GM23338 (cell line): ENCODE data around the gene YAP1. TPM values are rescaled to one million over a fixed set of nuclear protein-coding genes. Genes with fewer than 3 reads are reported as not detected.

Experiments
- ATAC-seq: fragments of 200-7000 bp; cut with Tn5 transposase; 3 replicates; pipeline ENCODE4 v1.9.1; 2020
- DNase-seq: peaks from one replicate; pipeline ENCODE4 v3.0.0-alpha.2; 2015; ENCODE audit warnings: low spot score
- H2AFZ ChIP-seq: fragments of 200-600 bp; sonication (generic); 2 replicates; pipeline ENCODE4 v1.8.0; 2016; ENCODE audit warnings: antibody characterized with exemption, mild to moderate bottlenecking, moderate library complexity
- H3F3A ChIP-seq: fragments of 200-600 bp; sonication (generic); replicated peaks from 2 replicates; pipeline ENCODE4 v1.8.0; 2017; ENCODE audit warnings: antibody characterized with exemption, mixed run types, low read depth
- H3K27ac ChIP-seq: fragments of 200-600 bp; sonication (generic); 2 replicates; pipeline ENCODE4 v1.6.1; 2016; ENCODE audit warnings: low read depth
- H3K27me3 ChIP-seq: fragments of 200-600 bp; sonication (generic); 2 replicates; pipeline ENCODE4 v1.8.0; 2016; ENCODE audit warnings: mild to moderate bottlenecking, mixed run types, moderate library complexity; ENCODE audit not compliant: insufficient read depth
- H3K36me3 ChIP-seq: fragments of 200-600 bp; sonication (generic); 2 replicates; pipeline ENCODE4 v1.8.0; 2016; ENCODE audit warnings: mild to moderate bottlenecking; ENCODE audit not compliant: insufficient read depth
- H3K4me1 ChIP-seq: fragments of 200-600 bp; sonication (generic); 2 replicates; pipeline ENCODE4 v1.8.0; 2016; ENCODE audit warnings: mild to moderate bottlenecking, moderate library complexity; ENCODE audit not compliant: insufficient read depth
- H3K4me2 ChIP-seq: fragments of 200-600 bp; sonication (generic); 2 replicates; pipeline ENCODE4 v1.7.1; 2017; ENCODE audit warnings: mixed run types
- H3K4me3 ChIP-seq: fragments of 200-600 bp; sonication (generic); 2 replicates; pipeline ENCODE4 v1.6.1; 2016; ENCODE audit warnings: mixed run types
- H3K79me2 ChIP-seq: fragments of 200-600 bp; sonication (generic); replicated peaks from 2 replicates; pipeline ENCODE4 v1.8.0; 2017; ENCODE audit warnings: mild to moderate bottlenecking; ENCODE audit not compliant: insufficient read depth
- H3K9me2 ChIP-seq: fragments of 200-600 bp; sonication (generic); 2 replicates; pipeline ENCODE4 v1.8.0; 2017; ENCODE audit not compliant: insufficient read depth
- H4K20me1 ChIP-seq: fragments of 200-600 bp; sonication (generic); replicated peaks from 2 replicates; pipeline ENCODE4 v1.8.0; 2017; ENCODE audit warnings: mild to moderate bottlenecking; ENCODE audit not compliant: insufficient read depth
- H3K27ac Mint-ChIP-seq: 2 replicates; pipeline ENCODE4 v1.8.0; 2020; ENCODE audit warnings: inconsistent platforms, mild to moderate bottlenecking, moderate library complexity, mixed read lengths
- H3K27me3 Mint-ChIP-seq: 3 replicates; pipeline ENCODE4 v1.8.0; 2022; ENCODE audit warnings: low read depth, mild to moderate bottlenecking, moderate library complexity, mixed read lengths, inconsistent platforms; ENCODE audit not compliant: insufficient read depth, poor library complexity
- H3K36me3 Mint-ChIP-seq: 3 replicates; pipeline ENCODE4 v1.8.0; 2021; ENCODE audit warnings: low read depth, mild to moderate bottlenecking, inconsistent platforms, moderate library complexity, mixed read lengths
- H3K4me1 Mint-ChIP-seq: 3 replicates; pipeline ENCODE4 v1.8.0; 2020; ENCODE audit warnings: mild to moderate bottlenecking, inconsistent platforms, mixed read lengths
- H3K4me3 Mint-ChIP-seq: 3 replicates; pipeline ENCODE4 v1.8.0; 2021; ENCODE audit warnings: moderate library complexity, mild to moderate bottlenecking, inconsistent platforms, mixed read lengths
- H3K9me3 Mint-ChIP-seq: 3 replicates; pipeline ENCODE4 v1.8.0; 2020; ENCODE audit warnings: moderate library complexity, mild to moderate bottlenecking, inconsistent platforms, mixed read lengths
- CREB1 ChIP-seq: fragments of 250-450 bp; sonication (Bioruptor Pico); IDR thresholded peaks from 2 replicates; pipeline ENCODE4 v1.5.0; 2020; ENCODE audit warnings: low read depth, mild to moderate bottlenecking, moderate library complexity
- EZH2 ChIP-seq: fragments of 200-600 bp; sonication (generic); IDR thresholded peaks from one replicate; pipeline ENCODE4 v1.8.0; 2017; ENCODE audit warnings: antibody characterized with exemption, mild to moderate bottlenecking, low read depth; ENCODE audit not compliant: unreplicated experiment
- EZH2phosphoT487 ChIP-seq: fragments of 200-600 bp; sonication (generic); IDR thresholded peaks from one replicate; pipeline ENCODE4 v1.8.1; 2018; ENCODE audit warnings: antibody characterized with exemption; ENCODE audit not compliant: unreplicated experiment
- JUNB ChIP-seq: IDR thresholded peaks from one replicate; pipeline ENCODE4 v1.6.1; 2016; ENCODE audit warnings: antibody characterized with exemption; ENCODE audit not compliant: unreplicated experiment
- NANOG ChIP-seq: IDR thresholded peaks from 2 replicates; pipeline ENCODE4 v1.6.1; 2016; ENCODE audit warnings: antibody characterized with exemption, borderline replicate concordance
- POLR2AphosphoS5 ChIP-seq: IDR thresholded peaks from 2 replicates; pipeline ENCODE4 v1.6.1; 2016; ENCODE audit warnings: antibody characterized with exemption, low read depth
- STAT1 ChIP-seq: IDR thresholded peaks from one replicate; pipeline ENCODE4 v1.6.1; 2016; ENCODE audit warnings: antibody characterized with exemption; ENCODE audit not compliant: unreplicated experiment
- ZNF114 ChIP-seq: fragments of 250-450 bp; sonication (Bioruptor Pico); IDR thresholded peaks from 2 replicates; pipeline ENCODE4 v1.5.0; 2020; ENCODE audit warnings: mild to moderate bottlenecking, moderate library complexity
- ZNF331 ChIP-seq: fragments of 250-450 bp; sonication (Bioruptor Pico); IDR thresholded peaks from 2 replicates; pipeline ENCODE4 v1.5.0; 2020; ENCODE audit warnings: low read depth, mild to moderate bottlenecking, moderate library complexity
- ZNF462 ChIP-seq: fragments of 250-450 bp; sonication (Bioruptor Pico); IDR thresholded peaks from 2 replicates; pipeline ENCODE4 v1.5.0; 2020; ENCODE audit warnings: mild to moderate bottlenecking, moderate library complexity
- polyA plus RNA-seq: library from polyadenylated mRNA; unstranded; fragments of >200 nt; fragmentation: Nextera tagmentation; extraction: Ambion mirVana; gene quantifications from 2 replicates; pipeline ENCODE4 v1.2.1, GENCODE V29; 2016
- total RNA-seq: library from RNA; depleted of rRNA; stranded (reverse); fragments of >200 nt; shearing (Covaris generic); gene quantifications from 2 replicates; pipeline ENCODE4 v1.2.3, GENCODE V29; 2014
- TF ChIP-seq, protein P1 (sequence below), 2 experiments: fragments of 200-600 bp in 1 of 2; sonication (generic) in 1 of 2; conservative IDR thresholded peaks; 2 replicates each; pipeline versions ENCODE4 v1.5.1 to v1.6.1; 2016 to 2017; ENCODE audit warnings: antibody characterized with exemption in 2 of 2, low read depth in 2 of 2, mild to moderate bottlenecking in 2 of 2, moderate library complexity in 1 of 2
- TF ChIP-seq, protein P2 (sequence below): IDR thresholded peaks from one replicate; pipeline ENCODE4 v1.6.1; 2018; ENCODE audit warnings: antibody characterized with exemption; ENCODE audit not compliant: unreplicated experiment
- TF ChIP-seq, protein P3 (sequence below): IDR thresholded peaks from 2 replicates; pipeline ENCODE4 v1.6.1; 2016; ENCODE audit warnings: antibody characterized with exemption

The YAP1 gene
- total and polyA plus RNA-seq, 2 experiments from 2014 or later: 17.2 to 155 TPM

- Histone ChIP-seq H3K4me3 (no peak overlapping the region), H3K4me2 (no peak overlapping the region), H3K27me3 (no peaks in the 10 kb centered on the region), H3K79me2 (peaks cover 93% of the 10 kb centered on the region), H3K36me3 (no peaks in the 10 kb centered on the region), H4K20me1 (peaks cover 1% of the 10 kb centered on the region; the same call in 1 of the 2 replicates), H3K9me2 (no peaks in the 10 kb centered on the region), H3F3A (no peaks in the 10 kb centered on the region), H2AFZ (no peak overlapping the region), H3K27ac (no peak overlapping the region), H3K4me1 (peaks cover 14% of the 10 kb centered on the region; the same call in 1 of the 2 replicates)
- no peaks in the 10 kb centered on the region for H3K27me3 Mint-ChIP-seq
- H3K4me1 Mint-ChIP-seq: peaks cover 32% of the 10 kb centered on the region; the same call in 2 of the 3 replicates
- H3K4me3 Mint-ChIP-seq: no peak overlapping the region
- ATAC-seq (no peak), DNase-seq (no peak)
- TF ChIP-seq ZNF114 (CRISPR knock-in tag) (no peak), EZH2 (no peak), STAT1 (no peak), POLR2AphosphoS5 (no peak), EZH2phosphoT487 (no peak), CREB1 (CRISPR knock-in tag) (no peak), JUNB (no peak), ZNF462 (CRISPR knock-in tag) (no peak), NANOG (no peak), ZNF331 (no peak)
- TF ChIP-seq, protein P1, sequence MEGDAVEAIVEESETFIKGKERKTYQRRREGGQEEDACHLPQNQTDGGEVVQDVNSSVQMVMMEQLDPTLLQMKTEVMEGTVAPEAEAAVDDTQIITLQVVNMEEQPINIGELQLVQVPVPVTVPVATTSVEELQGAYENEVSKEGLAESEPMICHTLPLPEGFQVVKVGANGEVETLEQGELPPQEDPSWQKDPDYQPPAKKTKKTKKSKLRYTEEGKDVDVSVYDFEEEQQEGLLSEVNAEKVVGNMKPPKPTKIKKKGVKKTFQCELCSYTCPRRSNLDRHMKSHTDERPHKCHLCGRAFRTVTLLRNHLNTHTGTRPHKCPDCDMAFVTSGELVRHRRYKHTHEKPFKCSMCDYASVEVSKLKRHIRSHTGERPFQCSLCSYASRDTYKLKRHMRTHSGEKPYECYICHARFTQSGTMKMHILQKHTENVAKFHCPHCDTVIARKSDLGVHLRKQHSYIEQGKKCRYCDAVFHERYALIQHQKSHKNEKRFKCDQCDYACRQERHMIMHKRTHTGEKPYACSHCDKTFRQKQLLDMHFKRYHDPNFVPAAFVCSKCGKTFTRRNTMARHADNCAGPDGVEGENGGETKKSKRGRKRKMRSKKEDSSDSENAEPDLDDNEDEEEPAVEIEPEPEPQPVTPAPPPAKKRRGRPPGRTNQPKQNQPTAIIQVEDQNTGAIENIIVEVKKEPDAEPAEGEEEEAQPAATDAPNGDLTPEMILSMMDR (conservative IDR thresholded peaks at IDR 0.05; ENCODE audit: low read depth in 2 of 2): no peak
- TF ChIP-seq, protein P2, sequence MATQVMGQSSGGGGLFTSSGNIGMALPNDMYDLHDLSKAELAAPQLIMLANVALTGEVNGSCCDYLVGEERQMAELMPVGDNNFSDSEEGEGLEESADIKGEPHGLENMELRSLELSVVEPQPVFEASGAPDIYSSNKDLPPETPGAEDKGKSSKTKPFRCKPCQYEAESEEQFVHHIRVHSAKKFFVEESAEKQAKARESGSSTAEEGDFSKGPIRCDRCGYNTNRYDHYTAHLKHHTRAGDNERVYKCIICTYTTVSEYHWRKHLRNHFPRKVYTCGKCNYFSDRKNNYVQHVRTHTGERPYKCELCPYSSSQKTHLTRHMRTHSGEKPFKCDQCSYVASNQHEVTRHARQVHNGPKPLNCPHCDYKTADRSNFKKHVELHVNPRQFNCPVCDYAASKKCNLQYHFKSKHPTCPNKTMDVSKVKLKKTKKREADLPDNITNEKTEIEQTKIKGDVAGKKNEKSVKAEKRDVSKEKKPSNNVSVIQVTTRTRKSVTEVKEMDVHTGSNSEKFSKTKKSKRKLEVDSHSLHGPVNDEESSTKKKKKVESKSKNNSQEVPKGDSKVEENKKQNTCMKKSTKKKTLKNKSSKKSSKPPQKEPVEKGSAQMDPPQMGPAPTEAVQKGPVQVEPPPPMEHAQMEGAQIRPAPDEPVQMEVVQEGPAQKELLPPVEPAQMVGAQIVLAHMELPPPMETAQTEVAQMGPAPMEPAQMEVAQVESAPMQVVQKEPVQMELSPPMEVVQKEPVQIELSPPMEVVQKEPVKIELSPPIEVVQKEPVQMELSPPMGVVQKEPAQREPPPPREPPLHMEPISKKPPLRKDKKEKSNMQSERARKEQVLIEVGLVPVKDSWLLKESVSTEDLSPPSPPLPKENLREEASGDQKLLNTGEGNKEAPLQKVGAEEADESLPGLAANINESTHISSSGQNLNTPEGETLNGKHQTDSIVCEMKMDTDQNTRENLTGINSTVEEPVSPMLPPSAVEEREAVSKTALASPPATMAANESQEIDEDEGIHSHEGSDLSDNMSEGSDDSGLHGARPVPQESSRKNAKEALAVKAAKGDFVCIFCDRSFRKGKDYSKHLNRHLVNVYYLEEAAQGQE: no peak
- TF ChIP-seq, protein P3, sequence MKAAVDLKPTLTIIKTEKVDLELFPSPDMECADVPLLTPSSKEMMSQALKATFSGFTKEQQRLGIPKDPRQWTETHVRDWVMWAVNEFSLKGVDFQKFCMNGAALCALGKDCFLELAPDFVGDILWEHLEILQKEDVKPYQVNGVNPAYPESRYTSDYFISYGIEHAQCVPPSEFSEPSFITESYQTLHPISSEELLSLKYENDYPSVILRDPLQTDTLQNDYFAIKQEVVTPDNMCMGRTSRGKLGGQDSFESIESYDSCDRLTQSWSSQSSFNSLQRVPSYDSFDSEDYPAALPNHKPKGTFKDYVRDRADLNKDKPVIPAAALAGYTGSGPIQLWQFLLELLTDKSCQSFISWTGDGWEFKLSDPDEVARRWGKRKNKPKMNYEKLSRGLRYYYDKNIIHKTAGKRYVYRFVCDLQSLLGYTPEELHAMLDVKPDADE: no peak
- no peaks in the 10 kb centered on the region for H3K9me3 Mint-ChIP-seq
- peak overlapping the region; percentile 43; the same call in 1 of the 2 replicates for H3K27ac Mint-ChIP-seq
- H3K36me3 Mint-ChIP-seq: peaks cover 8% of the 10 kb centered on the region; the same call in 2 of the 3 replicates
Observed at GRCh38 chr11:102158164-102158735, 48.0 kb downstream of the YAP1 start.
